Colonic mucosa (tissue), 4 donors: ENCODE results near the gene ARHGAP23. TPM values are rescaled to one million over a fixed set of nuclear protein-coding genes. Genes with fewer than 3 reads are reported as not detected.

Experiments used
- DNase-seq: peaks from one replicate; pipeline ENCODE4 v3.0.0-alpha.2; 2020
- H3K27ac ChIP-seq: fragments of 200-600 bp; one replicate; pipeline ENCODE4 v1.8.0; 2021
- H3K27me3 ChIP-seq: fragments of 200-600 bp; one replicate; pipeline ENCODE4 v1.8.0; 2021
- H3K36me3 ChIP-seq: fragments of 200-600 bp; one replicate; pipeline ENCODE4 v1.8.0; 2021
- H3K4me1 ChIP-seq: fragments of 200-600 bp; one replicate; pipeline ENCODE4 v1.8.0; 2021; ENCODE audit warnings: mild to moderate bottlenecking
- H3K4me3 ChIP-seq: fragments of 200-600 bp; one replicate; pipeline ENCODE4 v1.8.0; 2021
- H3K9ac ChIP-seq, 2 donors: one replicate each; pipeline ENCODE4 v1.7.0; 2013; ENCODE audit warnings: control low read depth in 2 of 2, low read depth in 2 of 2, low read length in 2 of 2
- H3K9me3 ChIP-seq: fragments of 200-600 bp; one replicate; pipeline ENCODE4 v1.8.0; 2021
- CTCF ChIP-seq: fragments of 200-600 bp; IDR thresholded peaks from one replicate; pipeline ENCODE4 v1.8.0; 2022; ENCODE audit warnings: antibody characterized with exemption, mild to moderate bottlenecking
- intact Hi-C: fragments of 100-400 bp; cut with DNase I; formaldehyde crosslinking; loops from one replicate; pipeline ENCODE4 v1.14.1; 2022
- total RNA-seq, 2 donors: library from RNA; stranded (reverse); fragmentation: NEBNext Ultra II Directional in 1 of 2; extraction: Animal tissue kit (Norgen Biotek cat#: 25700) in 1 of 2; gene quantifications; one replicate each; pipeline ENCODE4 v1.2.1, GENCODE V29; 2021
- donor health status: healthy.
- donor health status: DM: no; HTN: no; CAD: no.
- donor health status: DM: no; HTN: no; CAD: no.

The ARHGAP23 gene
- total RNA-seq, 2 donors from 2014 or later, result 4.0 to 14.1 TPM

GRCh38 chr17:38542286-38542685 lies 114.0 kb downstream of the ARHGAP23 start:
- Histone ChIP-seq H3K27ac (no peak overlapping the region), H3K36me3 (no peaks in the 10 kb centered on the region), H3K9me3 (no peaks in the 10 kb centered on the region), H3K9ac (no peak overlapping the region), H3K4me3 (no peak overlapping the region), H3K4me1 (no peaks in the 10 kb centered on the region), H3K27me3 (no peaks in the 10 kb centered on the region)
- intact Hi-C loops, result no loop called here
- DNase-seq, result no peak
- TF ChIP-seq CTCF, result no peak

- H3K9ac ChIP-seq, result no peak overlapping the region
- H3K27me3 ChIP-seq, result no peaks in the 10 kb centered on the region
- no peaks in the 10 kb centered on the region for H3K4me1 ChIP-seq
- no peak overlapping the region for H3K4me3 ChIP-seq
- H3K36me3 ChIP-seq, result no peaks in the 10 kb centered on the region
- TF ChIP-seq CTCF, result no peak
- no peak overlapping the region for H3K27ac ChIP-seq
- no peaks in the 10 kb centered on the region for H3K9me3 ChIP-seq
- no peak for DNase-seq
- intact Hi-C loops, result no loop called here
Measured at GRCh38 chr17:38543403-38544174, 115.3 kb downstream of the ARHGAP23 start.

GRCh38 chr17:38544175-38544838 lies 116.0 kb downstream of the ARHGAP23 start:
- Histone ChIP-seq H3K4me3 (no peak overlapping the region), H3K9ac (no peak overlapping the region), H3K4me1 (no peaks in the 10 kb centered on the region), H3K36me3 (no peaks in the 10 kb centered on the region), H3K27me3 (no peaks in the 10 kb centered on the region), H3K27ac (no peak overlapping the region), H3K9me3 (no peaks in the 10 kb centered on the region)
- intact Hi-C loops, result no loop called here
- no peak for TF ChIP-seq CTCF
- no peak for DNase-seq

GRCh38 chr17:38544839-38545209 lies 116.6 kb downstream of the ARHGAP23 start:
- intact Hi-C loops, result no loop called here

More at GRCh38 chr17:38544839-38545209, 116.6 kb downstream of the ARHGAP23 start:
- Histone ChIP-seq H3K36me3 (no peaks in the 10 kb centered on the region), H3K9me3 (no peaks in the 10 kb centered on the region), H3K4me3 (no peak overlapping the region), H3K27ac (no peak overlapping the region), H3K4me1 (no peaks in the 10 kb centered on the region), H3K27me3 (no peaks in the 10 kb centered on the region), H3K9ac (no peak overlapping the region)
- DNase-seq, result no peak
- TF ChIP-seq CTCF, result no peak
